Glutamatergic neuron (in vitro differentiated cells): ENCODE results near the gene FNDC4. TPM values are rescaled to one million over a fixed set of nuclear protein-coding genes. Genes with fewer than 3 reads are reported as not detected.
"Not testable (repeated sequence)": the region's sequence is repeated elsewhere in the genome, so short reads cannot be mapped to it uniquely, and the experiment has no call there.

Experiments
- DNase-seq: peaks from one replicate; pipeline ENCODE4 v3.0.0; 2022
- H3K27ac Mint-ChIP-seq: one replicate; pipeline ENCODE4 v1.8.0; 2020; ENCODE audit warnings: mild to moderate bottlenecking, mixed read lengths, inconsistent platforms; ENCODE audit not compliant: unreplicated experiment
- H3K27me3 Mint-ChIP-seq: one replicate; pipeline ENCODE4 v1.8.0; 2020; ENCODE audit warnings: mild to moderate bottlenecking, moderate library complexity, mixed read lengths, inconsistent platforms; ENCODE audit not compliant: unreplicated experiment
- H3K36me3 Mint-ChIP-seq: one replicate; pipeline ENCODE4 v1.8.0; 2020; ENCODE audit warnings: mild to moderate bottlenecking, mixed read lengths, inconsistent platforms; ENCODE audit not compliant: unreplicated experiment
- H3K4me1 Mint-ChIP-seq: one replicate; pipeline ENCODE4 v1.8.0; 2020; ENCODE audit warnings: mild to moderate bottlenecking, low read depth, mixed read lengths, inconsistent platforms; ENCODE audit not compliant: unreplicated experiment
- H3K4me3 Mint-ChIP-seq: one replicate; pipeline ENCODE4 v1.8.0; 2020; ENCODE audit warnings: mild to moderate bottlenecking, mixed read lengths, inconsistent platforms; ENCODE audit not compliant: unreplicated experiment
- H3K9me3 Mint-ChIP-seq: one replicate; pipeline ENCODE4 v1.8.0; 2020; ENCODE audit warnings: mild to moderate bottlenecking, moderate library complexity, mixed read lengths, inconsistent platforms; ENCODE audit not compliant: unreplicated experiment
- long read RNA-seq: library from polyadenylated mRNA; unstranded; transcript quantifications from one replicate; pipeline ENCODE4 v2.0.0, GENCODE V29; 2020; ENCODE audit not compliant: unreplicated experiment
- total RNA-seq: library from RNA; stranded (reverse); fragmentation: NEBNext Ultra II Directional; extraction: Animal tissue kit (Norgen Biotek cat#: 25700); gene quantifications from one replicate; pipeline ENCODE4 v1.2.1, GENCODE V29; 2021; ENCODE audit not compliant: unreplicated experiment
- TF ChIP-seq, protein P1 (sequence below): fragments of 200-600 bp; sonication (generic); IDR thresholded peaks from one replicate; pipeline ENCODE4 v1.5.0; 2021; ENCODE audit not compliant: partially characterized antibody, unreplicated experiment

Gene FNDC4
- total RNA-seq: 15.2 TPM
- long read RNA-seq, transcript FNDC4-201 (7 exons, 1,657 nt): major isoform, 11 of 13 reads
- long read RNA-seq, partial matches to known transcripts: 0 of 13 reads
- long read RNA-seq, other reads (novel, unspliced or antisense): 2 of 13 reads

DNA sequence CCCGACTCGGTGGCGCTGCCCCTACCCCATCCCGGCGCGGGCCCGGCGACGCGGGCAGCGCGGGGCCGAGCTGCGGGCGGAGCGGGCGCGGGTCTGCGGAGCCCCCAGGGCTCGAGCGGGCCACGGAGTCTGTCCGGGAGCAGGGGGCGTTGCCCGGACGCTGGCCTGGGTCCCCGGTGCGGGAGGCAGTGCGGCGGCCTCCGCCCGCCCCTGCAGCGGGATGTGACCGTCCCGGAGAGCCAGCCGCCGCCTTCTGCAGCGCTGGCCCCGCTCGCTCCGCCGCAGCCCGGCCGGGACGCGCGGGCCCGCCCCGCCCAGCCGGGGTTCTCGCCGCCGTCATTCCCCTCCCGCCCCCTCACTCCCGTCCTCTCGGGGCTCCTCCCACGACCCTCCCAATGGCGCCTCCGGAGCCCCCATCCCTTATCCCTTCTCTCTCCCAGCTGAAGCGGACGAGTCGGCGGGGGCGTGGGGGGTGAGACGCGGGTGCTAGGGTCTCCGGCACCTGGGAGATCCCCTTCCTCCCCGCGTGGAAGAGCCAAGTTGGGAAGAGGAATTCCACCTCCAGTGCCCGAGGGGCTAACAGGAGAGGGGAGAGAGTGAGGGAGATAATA is at the start of gene FNDC4:
Gene FNDC4 (minus strand): TSS at position 257 of the 611 bp plus-strand sequence. CDS start 521 bp downstream, outside the sequence.
- peaks cover 5% of the 10 kb centered on the region for H3K9me3 Mint-ChIP-seq
- TF ChIP-seq, protein P1, sequence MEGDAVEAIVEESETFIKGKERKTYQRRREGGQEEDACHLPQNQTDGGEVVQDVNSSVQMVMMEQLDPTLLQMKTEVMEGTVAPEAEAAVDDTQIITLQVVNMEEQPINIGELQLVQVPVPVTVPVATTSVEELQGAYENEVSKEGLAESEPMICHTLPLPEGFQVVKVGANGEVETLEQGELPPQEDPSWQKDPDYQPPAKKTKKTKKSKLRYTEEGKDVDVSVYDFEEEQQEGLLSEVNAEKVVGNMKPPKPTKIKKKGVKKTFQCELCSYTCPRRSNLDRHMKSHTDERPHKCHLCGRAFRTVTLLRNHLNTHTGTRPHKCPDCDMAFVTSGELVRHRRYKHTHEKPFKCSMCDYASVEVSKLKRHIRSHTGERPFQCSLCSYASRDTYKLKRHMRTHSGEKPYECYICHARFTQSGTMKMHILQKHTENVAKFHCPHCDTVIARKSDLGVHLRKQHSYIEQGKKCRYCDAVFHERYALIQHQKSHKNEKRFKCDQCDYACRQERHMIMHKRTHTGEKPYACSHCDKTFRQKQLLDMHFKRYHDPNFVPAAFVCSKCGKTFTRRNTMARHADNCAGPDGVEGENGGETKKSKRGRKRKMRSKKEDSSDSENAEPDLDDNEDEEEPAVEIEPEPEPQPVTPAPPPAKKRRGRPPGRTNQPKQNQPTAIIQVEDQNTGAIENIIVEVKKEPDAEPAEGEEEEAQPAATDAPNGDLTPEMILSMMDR: no peak
- peaks cover 19% of the 10 kb centered on the region for H3K27me3 Mint-ChIP-seq
- DNase-seq: peak; percentile 64
- peaks cover 4% of the 10 kb centered on the region for H3K4me1 Mint-ChIP-seq
- H3K36me3 Mint-ChIP-seq: peaks cover 7% of the 10 kb centered on the region
- peak within 1 kb of the TSS; percentile 95 for H3K4me3 Mint-ChIP-seq
- H3K27ac Mint-ChIP-seq: peak within 1 kb of the TSS; percentile 33

DNA sequence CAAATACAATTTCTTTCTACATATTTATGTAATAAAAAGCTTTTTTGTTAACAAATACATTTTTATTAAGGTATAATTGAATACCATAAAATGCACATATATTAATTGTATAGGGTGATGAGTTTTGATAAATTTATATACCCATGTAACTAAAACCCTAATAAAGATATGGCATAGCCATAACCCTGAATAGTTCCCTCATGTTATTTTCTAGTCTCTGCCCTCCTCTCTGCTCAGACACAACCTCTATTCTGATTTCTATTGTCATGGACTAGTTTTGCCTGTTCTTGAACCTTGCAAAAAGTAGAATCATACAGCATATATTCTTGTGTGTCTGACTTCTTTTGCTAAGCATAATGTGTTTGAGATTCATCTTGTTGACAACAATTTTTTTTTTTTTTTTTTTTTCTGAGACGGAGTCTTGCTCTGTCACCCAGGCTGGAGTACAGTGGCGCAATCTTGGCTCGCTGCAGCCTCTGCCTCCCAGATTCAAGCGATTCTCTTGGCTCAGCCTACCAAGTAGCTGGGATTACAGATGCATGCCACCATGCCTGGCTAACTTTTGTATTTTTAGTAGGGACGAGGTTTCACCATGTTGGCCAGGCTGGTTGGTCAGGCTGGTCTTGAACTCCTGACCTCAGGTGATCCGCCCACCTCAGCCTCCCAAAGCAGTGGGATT is 49.3 kb upstream of the FNDC4 start:
- H3K4me3 Mint-ChIP-seq: no peak overlapping the region
- TF ChIP-seq, protein P1: no peak
- no peak overlapping the region for H3K27ac Mint-ChIP-seq
- no peak for DNase-seq
- no peaks in the 10 kb centered on the region for H3K27me3 Mint-ChIP-seq
- peaks cover 5% of the 10 kb centered on the region for H3K36me3 Mint-ChIP-seq
- H3K9me3 Mint-ChIP-seq: peaks cover 6% of the 10 kb centered on the region
- H3K4me1 Mint-ChIP-seq: no peaks in the 10 kb centered on the region

- H3K4me1 Mint-ChIP-seq, H3K36me3 Mint-ChIP-seq, H3K4me3 Mint-ChIP-seq, DNase-seq, H3K27ac Mint-ChIP-seq, H3K9me3 Mint-ChIP-seq, H3K27me3 Mint-ChIP-seq: not testable (repeated sequence)
Observed at GRCh38 chr2:27539649-27540048, 44.6 kb upstream of the FNDC4 start.

- H3K36me3 Mint-ChIP-seq, H3K4me1 Mint-ChIP-seq, H3K27me3 Mint-ChIP-seq, H3K4me3 Mint-ChIP-seq, H3K9me3 Mint-ChIP-seq, DNase-seq: not testable (repeated sequence)
- peak overlapping the region; percentile 80 for H3K27ac Mint-ChIP-seq
Observed at GRCh38 chr2:27538839-27539450, 43.9 kb upstream of the FNDC4 start.

DNA sequence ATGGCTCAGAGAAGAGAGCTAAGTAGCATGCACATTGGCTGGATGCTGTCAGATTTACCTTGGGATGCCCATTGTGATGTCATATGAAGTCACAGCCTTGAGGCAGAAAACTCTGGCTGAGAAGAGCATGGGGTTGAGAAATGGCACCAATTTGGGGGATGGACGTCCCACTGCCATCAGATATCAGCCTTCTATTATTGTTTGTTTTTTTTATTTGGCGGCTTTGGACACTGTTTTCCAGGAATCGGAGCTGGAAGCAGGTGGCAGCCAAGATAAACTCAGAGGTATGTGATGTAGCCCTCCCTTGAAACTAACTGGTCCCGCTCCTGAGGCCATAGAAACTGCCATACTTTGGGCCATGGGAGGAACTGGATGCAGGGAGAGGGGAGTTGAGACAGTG is 42.3 kb upstream of the FNDC4 start:
- H3K9me3 Mint-ChIP-seq: peaks cover 5% of the 10 kb centered on the region
- H3K27ac Mint-ChIP-seq: peak overlapping the region; percentile 38
- no peak overlapping the region for H3K4me3 Mint-ChIP-seq
- H3K36me3 Mint-ChIP-seq: no peaks in the 10 kb centered on the region
- no peaks in the 10 kb centered on the region for H3K27me3 Mint-ChIP-seq
- H3K4me1 Mint-ChIP-seq: no peaks in the 10 kb centered on the region
- TF ChIP-seq, protein P1: no peak
- no peak for DNase-seq
